Endodermal cell (in vitro differentiated cells): Measurements from ENCODE around the gene ZNF768. TPM values are rescaled to one million over a fixed set of nuclear protein-coding genes. Genes with fewer than 3 reads are reported as not detected.
"Not testable (repeated sequence)": the region's sequence is repeated elsewhere in the genome, so short reads cannot be mapped to it uniquely, and the experiment has no call there.

ENCODE experiments used
- DNase-seq: peaks from one replicate; pipeline ENCODE4 v3.0.0-alpha.2; 2017
- H3K27ac ChIP-seq: 2 replicates; pipeline ENCODE4 v1.5.1; 2013; ENCODE audit warnings: mild to moderate bottlenecking, low read depth, low read length, moderate library complexity
- H3K27me3 ChIP-seq: 2 replicates; pipeline ENCODE4 v1.6.1; 2013; ENCODE audit warnings: mild to moderate bottlenecking, low read length, moderate library complexity; ENCODE audit not compliant: insufficient read depth, control insufficient read depth, poor library complexity, severe bottlenecking
- H3K36me3 ChIP-seq: 2 replicates; pipeline ENCODE4 v1.7.0; 2013; ENCODE audit warnings: mild to moderate bottlenecking, low read length, moderate library complexity; ENCODE audit not compliant: control insufficient read depth, insufficient read depth
- H3K4me1 ChIP-seq: one replicate; pipeline ENCODE4 v1.7.0; 2013; ENCODE audit warnings: low read length; ENCODE audit not compliant: control insufficient read depth, insufficient read depth
- H3K4me3 ChIP-seq: 2 replicates; pipeline ENCODE4 v1.5.1; 2013; ENCODE audit warnings: mild to moderate bottlenecking, low read length, moderate library complexity
- H3K9ac ChIP-seq: 2 replicates; pipeline ENCODE4 v1.6.1; 2013; ENCODE audit warnings: mild to moderate bottlenecking, low read length, moderate library complexity; ENCODE audit not compliant: poor library complexity, severe bottlenecking; ENCODE audit errors: extremely low read depth
- H3K9me3 ChIP-seq: 2 replicates; pipeline ENCODE4 v1.6.1; 2013; ENCODE audit warnings: mild to moderate bottlenecking, low read length, moderate library complexity; ENCODE audit not compliant: control insufficient read depth
- H3K27ac Mint-ChIP-seq: 2 replicates; pipeline ENCODE4 v1.8.0; 2020; ENCODE audit warnings: mixed read lengths
- H3K27me3 Mint-ChIP-seq: 2 replicates; pipeline ENCODE4 v1.8.0; 2021; ENCODE audit warnings: mild to moderate bottlenecking, mixed read lengths; ENCODE audit not compliant: insufficient read depth
- H3K36me3 Mint-ChIP-seq: 2 replicates; pipeline ENCODE4 v1.8.0; 2020; ENCODE audit warnings: low read depth, mixed read lengths
- H3K4me1 Mint-ChIP-seq: 2 replicates; pipeline ENCODE4 v1.8.0; 2020; ENCODE audit warnings: mixed read lengths
- H3K4me3 Mint-ChIP-seq: 2 replicates; pipeline ENCODE4 v1.8.0; 2020; ENCODE audit warnings: mild to moderate bottlenecking, moderate library complexity, mixed read lengths
- H3K9me3 Mint-ChIP-seq: 2 replicates; pipeline ENCODE4 v1.8.0; 2020; ENCODE audit warnings: mild to moderate bottlenecking, mixed read lengths
- CTCF ChIP-seq: fragments of 200-600 bp; sonication (generic); conservative IDR thresholded peaks from 2 replicates; pipeline ENCODE4 v1.5.0; 2021; ENCODE audit warnings: antibody characterized with exemption, mild to moderate bottlenecking
- WGBS, 2 experiments: methylation state at CpG; one replicate each; pipeline versions ENCODE4 v1.1.5 to v1.1.7; 2013; ENCODE audit warnings: missing lambda C conversion rate in 2 of 2, mixed read lengths in 1 of 2; ENCODE audit not compliant: insufficient coverage in 1 of 2, insufficient read length in 1 of 2; 5-methylcytosine and 5-hydroxymethylcytosine counted together
- total RNA-seq, 2 donors: library from RNA; stranded (reverse); fragmentation: NEBNext Ultra II Directional in 1 of 2; extraction: Animal tissue kit (Norgen Biotek cat#: 25700) in 1 of 2; gene quantifications; 2 replicates in 1 of 2; 3 replicates in 1 of 2; pipeline ENCODE4 v1.2.1, GENCODE V29; 2021

ZNF768 gene
- total RNA-seq, 2 donors from 2014 or later = 47.0 to 59.2 TPM

GRCh38 chr16:30546115-30546514, 19.7 kb upstream of the ZNF768 start:
- Histone ChIP-seq H3K9ac (no peak overlapping the region), H3K4me3 (peak overlapping the region; percentile 15), H3K27me3 (no peaks in the 10 kb centered on the region), H3K9me3 (peaks cover 33% of the 10 kb centered on the region), H3K4me1 (peaks cover 6% of the 10 kb centered on the region), H3K36me3 (no peaks in the 10 kb centered on the region), H3K27ac (no peak overlapping the region)
- Mint-ChIP-seq H3K9me3 (peaks cover 35% of the 10 kb centered on the region), H3K27ac (no peak overlapping the region), H3K27me3 (no peaks in the 10 kb centered on the region), H3K4me1 (peaks cover 19% of the 10 kb centered on the region), H3K4me3 (no peak overlapping the region), H3K36me3 (peaks cover 5% of the 10 kb centered on the region)
- TF ChIP-seq CTCF = no peak
- no peak for DNase-seq
- 90 to 92% methylated on average over 8 of the region's 8 CpGs for WGBS, 2 experiments

GRCh38 chr16:30543067-30543466, 16.7 kb upstream of the ZNF768 start:
- Histone ChIP-seq H3K4me1 (peaks cover 6% of the 10 kb centered on the region), H3K36me3 (no peaks in the 10 kb centered on the region), H3K4me3 (peak overlapping the region; percentile 74), H3K27ac (no peak overlapping the region), H3K9me3 (peaks cover 30% of the 10 kb centered on the region), H3K9ac (peak overlapping the region; percentile 80), H3K27me3 (no peaks in the 10 kb centered on the region)
- H3K36me3 Mint-ChIP-seq = peaks cover 5% of the 10 kb centered on the region
- H3K4me1 Mint-ChIP-seq = peaks cover 21% of the 10 kb centered on the region
- H3K4me3 Mint-ChIP-seq = no peak overlapping the region
- no peaks in the 10 kb centered on the region for H3K27me3 Mint-ChIP-seq
- H3K27ac Mint-ChIP-seq = no peak overlapping the region
- WGBS, 2 experiments = 82 to 85% methylated on average over 3 to 5 of the region's 5 CpGs
- TF ChIP-seq CTCF = no peak
- H3K9me3 Mint-ChIP-seq = peaks cover 28% of the 10 kb centered on the region
- no peak for DNase-seq

- H3K4me3 Mint-ChIP-seq = no peak overlapping the region
Observed at GRCh38 chr16:30541502-30542329, 15.3 kb upstream of the ZNF768 start.

GRCh38 chr16:30540916-30541464, 14.6 kb upstream of the ZNF768 start:
- peak overlapping the region; percentile 71 for H3K27ac ChIP-seq
- DNase-seq = peak; percentile 52
- WGBS, 2 experiments = 79 to 85% methylated on average over 9 of the region's 9 CpGs

More at GRCh38 chr16:30541502-30542329, 15.3 kb upstream of the ZNF768 start:
- Histone ChIP-seq H3K9me3 (peaks cover 25% of the 10 kb centered on the region), H3K27ac (peak overlapping the region; percentile 71), H3K27me3 (no peaks in the 10 kb centered on the region), H3K4me3 (peak overlapping the region; percentile 74), H3K4me1 (peaks cover 6% of the 10 kb centered on the region), H3K36me3 (no peaks in the 10 kb centered on the region), H3K9ac (peak overlapping the region; percentile 80)
- 19 to 23% methylated on average over 4 to 10 of the region's 10 CpGs for WGBS, 2 experiments
- Mint-ChIP-seq H3K27me3 (no peaks in the 10 kb centered on the region), H3K4me1 (peaks cover 23% of the 10 kb centered on the region), H3K9me3 (peaks cover 14% of the 10 kb centered on the region), H3K36me3 (peaks cover 13% of the 10 kb centered on the region), H3K27ac (no peak overlapping the region)
- no peak for TF ChIP-seq CTCF
- DNase-seq = peak; percentile 82

GRCh38 chr16:30539986-30540526, 13.7 kb upstream of the ZNF768 start:
- 87 to 92% methylated on average over 8 to 13 of the region's 13 CpGs for WGBS, 2 experiments
- Mint-ChIP-seq H3K4me1 (peaks cover 29% of the 10 kb centered on the region), H3K27ac (peak overlapping the region; percentile 84), H3K36me3 (peaks cover 14% of the 10 kb centered on the region)
- not testable (repeated sequence) for H3K27me3 ChIP-seq, H3K27me3 Mint-ChIP-seq, DNase-seq, H3K4me3 ChIP-seq, H3K4me1 ChIP-seq, H3K27ac ChIP-seq, H3K9me3 ChIP-seq, H3K9ac ChIP-seq, H3K4me3 Mint-ChIP-seq, H3K36me3 ChIP-seq, H3K9me3 Mint-ChIP-seq

More at GRCh38 chr16:30540916-30541464, 14.6 kb upstream of the ZNF768 start:
- peak overlapping the region; percentile 74 for H3K4me3 ChIP-seq
- peaks cover 18% of the 10 kb centered on the region for H3K9me3 ChIP-seq
- peak overlapping the region; percentile 80 for H3K9ac ChIP-seq
- H3K27me3 ChIP-seq, H3K9me3 Mint-ChIP-seq, H3K27me3 Mint-ChIP-seq, H3K27ac Mint-ChIP-seq, H3K4me3 Mint-ChIP-seq, H3K4me1 ChIP-seq, H3K36me3 ChIP-seq: not testable (repeated sequence)
- Mint-ChIP-seq H3K4me1 (peaks cover 28% of the 10 kb centered on the region), H3K36me3 (peaks cover 16% of the 10 kb centered on the region)
